ENCODE measurements around the gene DEPDC4. TPM values are rescaled to one million over a fixed set of nuclear protein-coding genes. Genes with fewer than 3 reads are reported as not detected.
"Not testable (repeated sequence)": the region's sequence is repeated elsewhere in the genome, so short reads cannot be mapped to it uniquely, and the experiment has no call there.

Gene DEPDC4
- 1 to 10 TPM in 2 of 5 experiments, under 1 TPM in 3; 0.74 to 1.3 (median 0.92) TPM for total RNA-seq
- polyA plus RNA-seq: under 1 TPM; 0.64 to 0.87 TPM
- total RNA-seq: 0.54 reads per million

DNA sequence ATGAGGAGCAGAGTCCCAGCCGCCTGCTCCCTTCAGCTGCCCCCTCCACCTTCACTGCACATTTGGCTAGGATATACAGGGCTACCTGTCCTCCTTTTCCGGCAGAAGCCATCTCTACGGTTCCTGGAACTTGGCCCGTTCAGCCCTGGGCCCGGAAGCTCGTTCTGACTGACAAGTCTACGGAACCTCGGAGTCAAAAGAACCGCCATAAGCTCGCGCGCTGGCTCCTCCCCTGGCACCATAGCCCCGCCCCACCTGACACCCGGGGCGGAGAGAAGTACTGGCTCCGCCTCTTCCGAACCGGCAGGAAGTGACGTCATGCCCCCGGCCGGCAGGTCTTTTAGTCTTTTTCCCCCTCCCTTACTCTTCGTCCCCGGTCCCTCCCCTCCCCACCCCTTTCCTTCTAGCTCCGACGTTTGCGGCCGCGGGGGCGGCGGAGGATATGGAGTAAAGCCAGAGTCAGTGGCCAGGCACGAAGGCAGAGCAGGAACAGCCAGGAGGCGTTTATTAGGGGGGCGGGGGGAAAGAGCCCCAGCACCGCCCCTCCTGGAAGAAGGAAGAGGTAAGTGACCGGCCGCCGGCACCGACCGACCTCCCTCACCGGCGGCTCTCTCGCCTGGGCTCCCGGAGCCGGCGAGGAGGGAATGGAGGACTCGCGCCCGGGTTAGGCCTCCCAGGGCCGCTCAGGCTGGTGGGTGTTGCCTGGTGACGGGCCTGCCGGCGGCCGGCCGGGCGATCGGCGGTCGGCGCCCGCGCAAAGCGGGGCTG is at the start of gene DEPDC4, which contains the start of gene SCYL2:
DEPDC4 (minus strand) TSS at position 245 of the 768 bp plus-strand sequence; CDS start at position 242, 3 bp downstream.
SCYL2 (plus strand) TSS at position 343 of the 768 bp plus-strand sequence. CDS start 15,794 bp downstream, outside the sequence.
- Mint-ChIP-seq H3K27me3 (no peaks in the 10 kb centered on the region), H3K4me3 (peak within 1 kb of the TSS; percentile 94 to 100 (median 98)), H3K36me3 (peaks cover 0 to 5% (median 0%) of the 10 kb centered on the region in 5 donors), H3K9me3 (peaks cover 0 to 5% (median 0%) of the 10 kb centered on the region in 11 donors), H3K27ac (peak within 1 kb of the TSS; percentile 89 to 100 (median 98)), H3K4me1 (peaks cover 18 to 54% (median 33%) of the 10 kb centered on the region in 7 donors)
- POLR2A ChIA-PET: interaction anchor here (0.9 to 3.0 kb wide), 5 partner anchors 16 to 67 kb away, joined by 3 to 23 read pairs (median 4); partner anchors contain the start of gene ACTR6
- intact Hi-C loops (cut with micrococcal nuclease): loop anchor here (1.0 to 5.0 kb wide), 12 partner anchors 65 to 1853 kb away; partner anchors contain the start of genes ACTR6 (in 2 of the 2), BLTP3B (in 2 of the 2), UTP20 (in 2 of the 2) and GAS2L3 (in 1 of the 2)
- ATAC-seq: peak; percentile 95
- H3K27me3 ChIP-seq (ENCODE audit: control insufficient read depth in 2 of 2, insufficient read depth in 2 of 2, low read length in 2 of 2): no peaks in the 10 kb centered on the region
- peaks cover 0 to 6% (median 0%) of the 10 kb centered on the region in 3 experiments for H3K36me3 ChIP-seq (ENCODE audit: control insufficient read depth in 2 of 3, insufficient read depth in 3 of 3, low read length in 3 of 3)
- H3K4me3 ChIP-seq (ENCODE audit: low read length): peak within 1 kb of the TSS; percentile 98
- peak; percentile 94 to 99 (median 97) for DNase-seq
- peaks cover 11 to 19% of the 10 kb centered on the region in 2 donors for H3K4me1 ChIP-seq (ENCODE audit: control insufficient read depth in 2 of 2, insufficient read depth in 2 of 2, low read length in 2 of 2)
- H3K9me3 ChIP-seq (ENCODE audit: control insufficient read depth in 2 of 3, low read length in 3 of 3): no peaks in the 10 kb centered on the region
- CTCF ChIA-PET: interaction anchor here (1.2 kb wide), 1 partner anchor 46 kb away, joined by 3 read pairs; no protein-coding TSS in a partner anchor
- peak within 1 kb of the TSS; percentile 96 for H3K27ac ChIP-seq (ENCODE audit: low read depth, low read length)

- intact Hi-C loops (cut with micrococcal nuclease): no loop called here
- ATAC-seq: no peak
- Mint-ChIP-seq H3K4me3 (no peak overlapping the region), H3K27ac (no peak overlapping the region), H3K9me3 (peaks cover 0 to 10% (median 4%) of the 10 kb centered on the region in 11 donors), H3K36me3 (peaks cover 6 to 64% (median 26%) of the 10 kb centered on the region in 5 donors), H3K4me1 (peaks cover 0 to 2% (median 0%) of the 10 kb centered on the region in 7 donors), H3K27me3 (no peaks in the 10 kb centered on the region)
- DNase-seq: no peak
- ChIA-PET POLR2A (interaction anchor here (1.0 kb wide), 1 partner anchor 45 kb away, joined by 3 read pairs; the partner anchor contains the start of genes DEPDC4 and SCYL2), CTCF (no interaction called here)
- Histone ChIP-seq H3K4me3 (ENCODE audit: low read length) (no peak overlapping the region), H3K27me3 (ENCODE audit: control insufficient read depth in 2 of 2, insufficient read depth in 2 of 2, low read length in 2 of 2) (no peaks in the 10 kb centered on the region), H3K4me1 (ENCODE audit: control insufficient read depth in 2 of 2, insufficient read depth in 2 of 2, low read length in 2 of 2) (no peaks in the 10 kb centered on the region), H3K36me3 (ENCODE audit: control insufficient read depth in 2 of 3, insufficient read depth in 3 of 3, low read length in 3 of 3) (peaks cover 0 to 18% (median 7%) of the 10 kb centered on the region in 3 experiments), H3K9me3 (ENCODE audit: control insufficient read depth in 2 of 3, low read length in 3 of 3) (no peaks in the 10 kb centered on the region), H3K27ac (ENCODE audit: low read depth, low read length) (no peak overlapping the region)
Observed at GRCh38 chr12:100311317-100311716, 44.4 kb upstream of the DEPDC4 start.

GRCh38 chr12:100308138-100308537 is 41.3 kb upstream of the DEPDC4 start:
- intact Hi-C loops (cut with micrococcal nuclease); H3K27ac ChIP-seq (ENCODE audit: low read depth, low read length); H3K4me1 ChIP-seq (ENCODE audit: control insufficient read depth in 2 of 2, insufficient read depth in 2 of 2, low read length in 2 of 2); H3K27me3 ChIP-seq (ENCODE audit: control insufficient read depth in 2 of 2, insufficient read depth in 2 of 2, low read length in 2 of 2); H3K4me3 Mint-ChIP-seq; H3K27me3 Mint-ChIP-seq; H3K4me3 ChIP-seq (ENCODE audit: low read length); H3K9me3 ChIP-seq (ENCODE audit: control insufficient read depth in 2 of 3, low read length in 3 of 3); DNase-seq; POLR2A ChIA-PET; H3K4me1 Mint-ChIP-seq; ATAC-seq; CTCF ChIA-PET: not testable (repeated sequence)
- peaks cover 0 to 23% (median 5%) of the 10 kb centered on the region in 3 experiments for H3K36me3 ChIP-seq (ENCODE audit: control insufficient read depth in 2 of 3, insufficient read depth in 3 of 3, low read length in 3 of 3)
- peaks cover 16 to 78% (median 47%) of the 10 kb centered on the region in 5 donors for H3K36me3 Mint-ChIP-seq
- peaks cover 3 to 19% (median 12%) of the 10 kb centered on the region in 11 donors for H3K9me3 Mint-ChIP-seq
- peak overlapping the region in 1 of 9 donors; percentile 32 for H3K27ac Mint-ChIP-seq

DNA sequence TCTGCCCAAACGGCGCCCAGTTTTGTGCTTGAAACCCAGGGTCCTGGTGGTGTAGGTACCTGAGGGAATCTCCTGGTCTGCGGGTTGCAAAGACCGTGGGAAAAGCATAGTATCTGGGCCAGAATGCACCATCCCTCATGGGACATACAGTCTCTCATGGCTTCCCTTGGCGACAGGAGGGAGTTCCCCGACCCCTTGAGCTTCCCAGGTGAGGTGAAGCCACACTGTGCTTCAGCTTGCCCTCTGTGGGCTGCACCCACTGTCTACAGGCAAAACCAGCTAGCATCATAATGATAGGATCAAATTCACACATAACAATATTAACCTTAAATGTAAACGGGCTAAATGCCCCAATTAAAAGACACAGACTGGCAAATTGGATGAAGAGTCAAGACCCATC is 37.5 kb upstream of the DEPDC4 start:
- H3K27ac Mint-ChIP-seq: not testable (repeated sequence)

DNA sequence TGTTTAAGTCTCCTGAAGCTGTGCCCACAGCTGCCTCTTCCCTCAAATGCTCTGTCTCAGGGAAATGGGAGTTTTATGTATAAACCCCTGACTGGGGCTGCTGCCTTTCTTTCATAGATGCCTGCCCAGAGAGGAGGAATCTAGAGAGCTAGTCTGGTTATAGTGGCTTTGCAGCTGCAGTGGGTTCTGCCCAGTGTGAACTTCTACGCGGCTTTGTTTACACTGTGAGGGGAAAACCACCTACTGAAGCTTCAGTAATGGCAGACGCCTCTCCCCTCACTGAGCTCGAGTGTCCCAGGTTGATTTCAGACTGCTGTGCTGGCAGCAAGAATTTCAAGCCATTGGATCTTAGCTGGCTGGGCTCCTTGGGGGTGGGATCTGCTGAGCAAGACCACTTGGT is 37.0 kb upstream of the DEPDC4 start:
- Histone ChIP-seq H3K4me3 (ENCODE audit: low read length) (no peak overlapping the region), H3K9me3 (ENCODE audit: control insufficient read depth in 2 of 3, low read length in 3 of 3) (peaks cover 0 to 9% (median 0%) of the 10 kb centered on the region in 3 experiments), H3K27ac (ENCODE audit: low read depth, low read length) (no peak overlapping the region), H3K36me3 (ENCODE audit: control insufficient read depth in 2 of 3, insufficient read depth in 3 of 3, low read length in 3 of 3) (peaks cover 0 to 44% (median 5%) of the 10 kb centered on the region in 3 experiments), H3K27me3 (ENCODE audit: control insufficient read depth in 2 of 2, insufficient read depth in 2 of 2, low read length in 2 of 2) (no peaks in the 10 kb centered on the region), H3K4me1 (ENCODE audit: control insufficient read depth in 2 of 2, insufficient read depth in 2 of 2, low read length in 2 of 2) (no peaks in the 10 kb centered on the region)
- H3K4me1 Mint-ChIP-seq: peaks cover 0 to 9% (median 0%) of the 10 kb centered on the region in 7 donors
- no peak overlapping the region for H3K4me3 Mint-ChIP-seq
- H3K27ac Mint-ChIP-seq: no peak overlapping the region
- ATAC-seq: no peak
- POLR2A ChIA-PET: no interaction called here
- CTCF ChIA-PET: no interaction called here
- peaks cover 33 to 93% (median 75%) of the 10 kb centered on the region in 5 donors for H3K36me3 Mint-ChIP-seq
- DNase-seq: no peak
- H3K27me3 Mint-ChIP-seq: no peaks in the 10 kb centered on the region
- H3K9me3 Mint-ChIP-seq: peaks cover 7 to 42% (median 18%) of the 10 kb centered on the region in 11 donors
- intact Hi-C loops (cut with micrococcal nuclease): no loop called here

More for the DNA sequence above, 37.5 kb upstream of the DEPDC4 start:
- H3K36me3 ChIP-seq (ENCODE audit: control insufficient read depth in 2 of 3, insufficient read depth in 3 of 3, low read length in 3 of 3): peaks cover 0 to 40% (median 5%) of the 10 kb centered on the region in 3 experiments
- H3K4me3 Mint-ChIP-seq; intact Hi-C loops (cut with micrococcal nuclease); POLR2A ChIA-PET; ATAC-seq; H3K4me1 Mint-ChIP-seq; H3K27me3 Mint-ChIP-seq; DNase-seq; H3K27ac ChIP-seq (ENCODE audit: low read depth, low read length); H3K27me3 ChIP-seq (ENCODE audit: control insufficient read depth in 2 of 2, insufficient read depth in 2 of 2, low read length in 2 of 2); H3K4me3 ChIP-seq (ENCODE audit: low read length); CTCF ChIA-PET; H3K4me1 ChIP-seq (ENCODE audit: control insufficient read depth in 2 of 2, insufficient read depth in 2 of 2, low read length in 2 of 2); H3K9me3 ChIP-seq (ENCODE audit: control insufficient read depth in 2 of 3, low read length in 3 of 3): not testable (repeated sequence)
- peaks cover 33 to 92% (median 74%) of the 10 kb centered on the region in 5 donors for H3K36me3 Mint-ChIP-seq
- peaks cover 4 to 39% (median 18%) of the 10 kb centered on the region in 11 donors for H3K9me3 Mint-ChIP-seq

DNA sequence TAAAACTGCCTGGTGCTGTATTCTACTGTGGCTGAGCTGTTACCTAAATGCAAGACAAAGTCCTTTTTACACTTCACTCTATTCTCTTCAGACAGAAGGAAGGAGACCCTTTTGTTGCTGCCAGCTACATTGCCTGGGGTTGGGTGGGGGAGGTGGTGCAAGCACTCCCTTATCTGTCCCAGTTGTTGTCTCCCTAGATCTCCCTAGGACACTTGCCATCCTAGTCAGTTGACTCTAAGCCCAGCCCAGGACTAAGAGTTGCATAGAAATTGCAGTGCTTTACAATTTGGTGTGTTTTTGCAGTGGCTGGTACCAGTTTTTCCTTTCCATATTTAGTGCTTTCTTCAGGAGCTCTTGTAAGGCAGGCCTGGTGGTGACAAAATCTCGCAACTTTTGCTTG is 35.2 kb upstream of the DEPDC4 start:
- Histone ChIP-seq H3K27me3 (ENCODE audit: control insufficient read depth in 2 of 2, insufficient read depth in 2 of 2, low read length in 2 of 2) (no peaks in the 10 kb centered on the region), H3K9me3 (ENCODE audit: control insufficient read depth in 2 of 3, low read length in 3 of 3) (peaks cover 0 to 9% (median 0%) of the 10 kb centered on the region in 3 experiments), H3K4me3 (ENCODE audit: low read length) (no peak overlapping the region), H3K4me1 (ENCODE audit: control insufficient read depth in 2 of 2, insufficient read depth in 2 of 2, low read length in 2 of 2) (no peaks in the 10 kb centered on the region), H3K36me3 (ENCODE audit: control insufficient read depth in 2 of 3, insufficient read depth in 3 of 3, low read length in 3 of 3) (peaks cover 4 to 46% (median 6%) of the 10 kb centered on the region in 3 experiments), H3K27ac (ENCODE audit: low read depth, low read length) (no peak overlapping the region)
- intact Hi-C loops (cut with micrococcal nuclease): no loop called here
- ATAC-seq (no peak), DNase-seq (no peak)
- Mint-ChIP-seq H3K9me3 (peaks cover 6 to 42% (median 18%) of the 10 kb centered on the region in 11 donors), H3K4me1 (peaks cover 0 to 9% (median 0%) of the 10 kb centered on the region in 7 donors), H3K27me3 (no peaks in the 10 kb centered on the region), H3K4me3 (no peak overlapping the region), H3K36me3 (peaks cover 33 to 95% (median 77%) of the 10 kb centered on the region in 5 donors), H3K27ac (no peak overlapping the region)
- ChIA-PET CTCF (no interaction called here), POLR2A (no interaction called here)

Data from naive thymus-derived CD4-positive, alpha-beta T cell (primary cell).